AG09309 (cell line): ENCODE measurements around the gene GAPT.

ENCODE experiments used
- DNase-seq: peaks from one replicate; pipeline ENCODE4 v3.0.0-alpha.2; 2010; ENCODE audit warnings: low read depth
- H3K4me3 ChIP-seq: 2 replicates; pipeline ENCODE4 v1.5.1; 2011; ENCODE audit warnings: mild to moderate bottlenecking, low read depth, low read length, moderate library complexity; ENCODE audit not compliant: control insufficient read depth
- CTCF ChIP-seq: IDR thresholded peaks from 2 replicates; pipeline ENCODE4 v1.5.1; 2011; ENCODE audit warnings: mild to moderate bottlenecking, low read depth, low read length, inconsistent platforms; ENCODE audit not compliant: insufficient read depth, control insufficient read depth; ENCODE audit errors: missing control alignments

Gene GAPT

DNA sequence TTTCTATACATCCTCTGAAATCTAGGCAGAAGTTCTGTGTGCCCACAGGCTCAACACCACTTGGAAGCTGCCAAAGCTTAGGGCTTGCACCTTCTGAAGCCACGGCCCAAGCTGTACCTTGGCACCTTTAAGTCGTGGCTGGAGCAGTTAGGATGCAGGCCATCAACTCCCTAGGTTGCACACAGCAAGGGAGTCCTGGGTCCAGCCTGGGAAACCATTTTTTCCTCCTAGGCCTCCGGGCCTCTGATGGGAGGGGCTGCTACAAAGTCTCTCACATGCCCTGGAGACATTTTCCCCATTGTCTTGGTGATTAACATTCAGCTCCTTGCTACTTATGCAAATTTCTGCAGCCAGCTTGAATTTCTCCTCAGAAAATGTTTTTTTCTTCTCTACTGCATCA lies 15.8 kb upstream of the GAPT start:
- H3K4me3 ChIP-seq, result no peak overlapping the region
- DNase-seq, result no peak
- TF ChIP-seq CTCF, result no peak

DNA sequence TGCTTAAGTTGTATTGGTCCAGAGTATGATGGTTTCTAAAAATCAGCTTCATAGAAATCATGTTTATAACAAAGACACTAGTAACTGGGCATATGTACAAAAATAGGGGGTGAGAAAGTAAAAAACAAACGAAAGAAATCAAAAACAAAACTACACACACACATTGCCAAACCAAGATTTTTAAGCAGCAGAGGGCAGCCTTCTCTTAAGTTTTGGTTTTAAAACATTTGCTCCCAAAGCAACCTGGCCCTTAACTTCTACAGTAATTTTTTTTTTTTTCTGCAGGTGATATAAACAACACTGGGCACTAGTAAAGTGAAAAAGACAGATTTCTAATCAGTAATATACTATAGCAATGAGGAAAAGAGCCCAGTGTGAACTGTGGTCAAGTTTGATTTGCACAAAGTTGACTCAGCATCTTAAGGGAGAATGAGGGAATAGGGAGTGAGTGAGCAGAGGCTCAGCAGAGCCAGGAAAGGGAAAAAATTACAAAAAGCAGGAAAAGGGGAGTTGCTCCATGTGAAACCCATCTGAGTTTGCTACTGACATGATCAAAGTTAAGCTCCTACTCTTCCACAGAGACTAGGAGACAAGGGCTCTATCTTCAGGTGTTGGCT lies 13.4 kb upstream of the GAPT start:
- no peak overlapping the region for H3K4me3 ChIP-seq
- no peak for DNase-seq
- TF ChIP-seq CTCF, result no peak

DNA sequence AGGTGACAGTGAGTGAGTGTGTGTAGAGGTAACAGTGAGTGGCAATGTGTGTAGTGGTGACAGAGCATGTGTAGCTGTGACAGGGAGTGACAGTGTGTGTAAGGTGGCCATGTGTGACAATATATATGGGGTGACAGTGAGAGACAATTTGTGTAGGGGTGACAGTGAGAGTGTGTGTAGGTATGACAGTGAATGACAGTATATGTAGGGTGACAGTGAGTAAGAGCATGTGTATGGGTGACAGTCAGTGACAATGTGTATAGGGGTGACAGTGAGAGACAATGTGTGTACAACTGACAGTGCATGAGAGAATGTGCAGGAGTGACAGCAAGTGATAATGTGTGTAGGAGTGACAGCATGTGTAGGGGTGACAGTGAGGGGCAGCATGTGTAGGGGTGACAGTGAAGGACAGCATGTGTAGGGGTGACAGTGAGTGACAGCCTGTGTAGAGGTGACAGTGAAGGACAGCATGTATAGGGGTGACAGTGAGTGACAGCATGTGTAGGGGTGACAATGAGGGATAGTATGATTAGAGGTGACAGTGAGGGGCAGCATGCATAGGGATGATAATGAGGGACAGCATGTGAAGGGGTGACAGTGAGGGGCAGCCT lies 10.1 kb upstream of the GAPT start:
- no peak for TF ChIP-seq CTCF
- no peak overlapping the region for H3K4me3 ChIP-seq
- no peak for DNase-seq

- no peak for TF ChIP-seq CTCF
- H3K4me3 ChIP-seq, result no peak overlapping the region
- no peak for DNase-seq
These were observed 9.4 kb upstream of the GAPT start for GRCh38 chr5:58481828-58482227.

- no peak for DNase-seq
- H3K4me3 ChIP-seq, result no peak overlapping the region
- TF ChIP-seq CTCF, result no peak
These were observed 8.7 kb upstream of the GAPT start for GRCh38 chr5:58482536-58482935.

DNA sequence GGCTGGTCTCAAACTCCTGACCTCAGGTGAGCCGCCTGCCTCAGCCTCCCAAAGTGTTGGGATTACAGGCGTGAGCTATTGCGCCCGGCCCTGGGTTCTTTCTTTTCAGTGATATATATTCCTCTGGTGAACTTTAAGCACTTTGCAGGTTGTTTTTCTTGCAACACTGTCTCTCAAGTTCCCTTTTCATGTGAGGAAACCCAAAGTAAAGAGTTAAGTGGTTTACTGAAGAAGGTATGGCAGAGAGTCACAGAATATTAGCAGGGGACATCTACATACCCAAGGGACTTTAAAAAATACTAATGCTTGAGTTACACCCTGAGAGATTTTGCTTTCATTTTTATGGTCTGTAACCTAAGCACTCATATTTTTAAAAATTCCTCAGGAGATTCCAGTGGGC lies 6.7 kb upstream of the GAPT start:
- no peak overlapping the region for H3K4me3 ChIP-seq
- no peak for DNase-seq

More for the DNA sequence above, 6.7 kb upstream of the GAPT start:
- no peak for TF ChIP-seq CTCF
